Stomach smooth muscle (tissue), 2 donors: Measurements from ENCODE around the gene PTPRM.

Experiments used
- H3K27ac ChIP-seq: one replicate; pipeline ENCODE4 v1.7.0; 2013; ENCODE audit warnings: mild to moderate bottlenecking, low read length, inconsistent platforms
- H3K27me3 ChIP-seq, 2 donors: one replicate each; pipeline ENCODE4 v1.7.0; 2013; ENCODE audit warnings: low read length in 2 of 2; ENCODE audit not compliant: insufficient read depth in 2 of 2, control insufficient read depth in 1 of 2
- H3K36me3 ChIP-seq, 2 donors: one replicate each; pipeline ENCODE4 v1.7.0; 2013; ENCODE audit warnings: low read length in 2 of 2; ENCODE audit not compliant: control insufficient read depth in 2 of 2, insufficient read depth in 2 of 2
- H3K4me1 ChIP-seq: one replicate; pipeline ENCODE4 v1.7.0; 2013; ENCODE audit warnings: low read length; ENCODE audit not compliant: control insufficient read depth, insufficient read depth
- H3K4me3 ChIP-seq, 2 donors: one replicate each; pipeline ENCODE4 v1.7.0; 2013; ENCODE audit warnings: low read length in 2 of 2
- H3K9ac ChIP-seq, 2 donors: one replicate each; pipeline ENCODE4 v1.7.0; 2013; ENCODE audit warnings: low read length in 2 of 2, mild to moderate bottlenecking in 1 of 2
- H3K9me3 ChIP-seq, 2 donors: one replicate each; pipeline ENCODE4 v1.7.0; 2013; ENCODE audit warnings: low read length in 2 of 2; ENCODE audit not compliant: control insufficient read depth in 2 of 2
- donor health status: healthy.
- donor health status: Pancreatic carcinoma.

PTPRM gene

GRCh38 chr18:7904529-7904928 lies 337.4 kb downstream of the PTPRM start:
- H3K4me1 ChIP-seq: peaks cover 9% of the 10 kb centered on the region
- no peaks in the 10 kb centered on the region for H3K9me3 ChIP-seq
- H3K4me3 ChIP-seq: no peak overlapping the region
- H3K27me3 ChIP-seq: no peaks in the 10 kb centered on the region
- peaks cover 0 to 3% of the 10 kb centered on the region in 2 donors for H3K36me3 ChIP-seq
- H3K27ac ChIP-seq: no peak overlapping the region
- no peak overlapping the region for H3K9ac ChIP-seq

- Histone ChIP-seq H3K36me3 (peaks cover 0 to 3% of the 10 kb centered on the region in 2 donors), H3K27me3 (no peaks in the 10 kb centered on the region), H3K4me1 (no peaks in the 10 kb centered on the region), H3K27ac (no peak overlapping the region), H3K9me3 (no peaks in the 10 kb centered on the region), H3K4me3 (no peak overlapping the region), H3K9ac (no peak overlapping the region)
Observed at GRCh38 chr18:7908681-7909299, 341.7 kb downstream of the PTPRM start.

GRCh38 chr18:7914834-7915670 lies 347.9 kb downstream of the PTPRM start:
- Histone ChIP-seq H3K9me3 (no peaks in the 10 kb centered on the region), H3K9ac (no peak overlapping the region), H3K4me3 (no peak overlapping the region), H3K36me3 (no peaks in the 10 kb centered on the region), H3K27me3 (no peaks in the 10 kb centered on the region), H3K27ac (no peak overlapping the region), H3K4me1 (no peaks in the 10 kb centered on the region)

DNA sequence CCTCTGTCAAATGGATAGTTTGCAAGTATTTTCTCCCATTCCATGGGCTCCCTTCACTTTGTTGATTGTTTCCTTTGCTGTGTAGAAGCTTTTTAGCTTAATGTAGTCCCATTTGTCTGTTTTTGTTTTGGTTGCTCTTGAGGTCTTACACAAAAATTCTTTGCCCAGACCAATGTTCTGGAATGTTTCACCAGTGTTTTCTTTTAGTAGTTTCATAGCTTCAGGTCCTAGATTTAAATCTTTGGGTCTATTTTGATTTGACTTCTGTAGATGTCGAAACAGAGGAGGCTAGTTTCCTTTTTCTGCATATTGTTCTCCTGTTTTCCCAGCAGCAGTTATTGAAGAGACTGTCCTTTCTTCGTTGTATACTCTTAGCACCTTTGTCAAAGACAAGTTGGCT lies 351.6 kb downstream of the PTPRM start:
- no peak overlapping the region for H3K27ac ChIP-seq
- H3K4me3 ChIP-seq: no peak overlapping the region
- no peaks in the 10 kb centered on the region for H3K27me3 ChIP-seq
- no peak overlapping the region for H3K9ac ChIP-seq
- H3K4me1 ChIP-seq: peaks cover 11% of the 10 kb centered on the region
- H3K36me3 ChIP-seq: no peaks in the 10 kb centered on the region
- H3K9me3 ChIP-seq: no peaks in the 10 kb centered on the region

GRCh38 chr18:7919565-7919964 lies 352.4 kb downstream of the PTPRM start:
- Histone ChIP-seq H3K4me3 (no peak overlapping the region), H3K9me3 (no peaks in the 10 kb centered on the region), H3K27ac (no peak overlapping the region), H3K4me1 (peaks cover 11% of the 10 kb centered on the region), H3K27me3 (no peaks in the 10 kb centered on the region), H3K9ac (no peak overlapping the region), H3K36me3 (no peaks in the 10 kb centered on the region)

- H3K4me3 ChIP-seq: no peak overlapping the region
- H3K27ac ChIP-seq: no peak overlapping the region
- H3K4me1 ChIP-seq: peaks cover 11% of the 10 kb centered on the region
- H3K9ac ChIP-seq: no peak overlapping the region
- no peaks in the 10 kb centered on the region for H3K36me3 ChIP-seq
- H3K27me3 ChIP-seq: no peaks in the 10 kb centered on the region
- no peaks in the 10 kb centered on the region for H3K9me3 ChIP-seq
Observed at GRCh38 chr18:7921938-7922587, 354.9 kb downstream of the PTPRM start.

DNA sequence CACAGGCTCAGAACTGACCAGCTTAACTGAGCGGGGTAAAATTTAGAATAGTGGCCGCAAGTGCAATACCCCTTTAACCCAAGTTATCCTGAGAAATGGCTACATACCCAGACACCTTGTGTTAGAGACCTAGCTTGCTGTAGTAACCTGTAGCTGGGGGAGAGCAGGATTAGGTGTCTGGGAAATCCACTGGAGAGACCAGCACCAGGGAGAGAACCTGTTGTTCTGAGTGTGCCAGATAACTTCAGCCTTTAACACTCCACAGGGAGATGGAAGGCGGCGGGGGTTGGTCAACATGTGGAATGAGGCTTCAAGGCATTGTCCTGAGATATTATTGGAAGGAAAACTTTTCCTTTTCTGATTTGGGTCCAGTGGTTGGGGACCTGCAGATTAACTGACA lies 356.0 kb downstream of the PTPRM start:
- Histone ChIP-seq H3K27me3 (no peaks in the 10 kb centered on the region), H3K4me1 (peaks cover 11% of the 10 kb centered on the region), H3K9me3 (no peaks in the 10 kb centered on the region), H3K36me3 (no peaks in the 10 kb centered on the region), H3K27ac (no peak overlapping the region), H3K4me3 (no peak overlapping the region), H3K9ac (no peak overlapping the region)

- H3K4me1 ChIP-seq: peaks cover 11% of the 10 kb centered on the region
- H3K27me3 ChIP-seq: no peaks in the 10 kb centered on the region
- H3K9me3 ChIP-seq: no peaks in the 10 kb centered on the region
- no peak overlapping the region for H3K27ac ChIP-seq
- no peak overlapping the region for H3K4me3 ChIP-seq
- no peaks in the 10 kb centered on the region for H3K36me3 ChIP-seq
- H3K9ac ChIP-seq: no peak overlapping the region
Observed at GRCh38 chr18:7924616-7925015, 357.5 kb downstream of the PTPRM start.

DNA sequence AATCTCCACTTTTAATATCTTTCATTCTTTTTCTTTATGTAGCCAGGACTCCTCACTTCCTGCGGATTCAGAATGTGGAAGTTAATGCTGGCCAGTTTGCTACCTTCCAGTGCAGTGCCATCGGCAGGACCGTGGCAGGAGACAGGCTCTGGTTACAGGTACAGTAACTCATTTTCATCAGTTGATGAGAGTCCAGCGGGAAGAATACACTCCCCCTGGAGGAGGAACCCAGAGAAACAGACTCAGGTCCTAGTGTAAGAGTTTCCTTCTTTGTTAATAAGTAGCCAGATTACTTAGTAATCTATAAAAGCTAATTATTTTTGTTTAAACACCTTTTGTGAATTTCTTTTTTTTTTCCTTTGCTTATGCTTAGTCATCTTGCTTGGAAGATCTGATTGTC lies 359.4 kb downstream of the PTPRM start:
- H3K9ac ChIP-seq: no peak overlapping the region
- no peaks in the 10 kb centered on the region for H3K9me3 ChIP-seq
- H3K4me3 ChIP-seq: no peak overlapping the region
- no peaks in the 10 kb centered on the region for H3K36me3 ChIP-seq
- no peak overlapping the region for H3K27ac ChIP-seq
- no peaks in the 10 kb centered on the region for H3K27me3 ChIP-seq
- peaks cover 11% of the 10 kb centered on the region for H3K4me1 ChIP-seq

GRCh38 chr18:7927119-7927518 lies 360.0 kb downstream of the PTPRM start:
- H3K9me3 ChIP-seq: no peaks in the 10 kb centered on the region
- no peak overlapping the region for H3K27ac ChIP-seq
- H3K4me3 ChIP-seq: no peak overlapping the region
- H3K4me1 ChIP-seq: peaks cover 7% of the 10 kb centered on the region
- H3K36me3 ChIP-seq: no peaks in the 10 kb centered on the region
- H3K27me3 ChIP-seq: no peaks in the 10 kb centered on the region
- H3K9ac ChIP-seq: no peak overlapping the region

GRCh38 chr18:7931763-7932162 lies 364.6 kb downstream of the PTPRM start:
- Histone ChIP-seq H3K9me3 (no peaks in the 10 kb centered on the region), H3K27ac (no peak overlapping the region), H3K4me3 (no peak overlapping the region), H3K9ac (no peak overlapping the region), H3K4me1 (no peaks in the 10 kb centered on the region), H3K27me3 (no peaks in the 10 kb centered on the region), H3K36me3 (no peaks in the 10 kb centered on the region)
